IPS DF 6.9 (cell line): ENCODE measurements around the gene DYRK1A.

Experiments
- DNase-seq: peaks from one replicate; pipeline ENCODE4 v3.0.0-alpha.2; 2013; ENCODE audit warnings: low read depth, low spot score
- H3K27ac ChIP-seq: one replicate; pipeline ENCODE4 v1.5.1; 2013; ENCODE audit warnings: low read length, control low read depth
- H3K27me3 ChIP-seq: 2 replicates; pipeline ENCODE4 v1.6.1; 2013; ENCODE audit warnings: mild to moderate bottlenecking, low read length; ENCODE audit not compliant: control insufficient read depth, insufficient read depth
- H3K36me3 ChIP-seq: 2 replicates; pipeline ENCODE4 v1.6.1; 2013; ENCODE audit warnings: low read length; ENCODE audit not compliant: control insufficient read depth, insufficient read depth
- H3K4me1 ChIP-seq: 2 replicates; pipeline ENCODE4 v1.6.1; 2013; ENCODE audit warnings: low read length; ENCODE audit not compliant: control insufficient read depth, insufficient read depth
- H3K4me3 ChIP-seq: 2 replicates; pipeline ENCODE4 v1.5.1; 2013; ENCODE audit warnings: mild to moderate bottlenecking, low read length
- H3K9me3 ChIP-seq: 2 replicates; pipeline ENCODE4 v1.6.1; 2013; ENCODE audit warnings: low read length, inconsistent platforms; ENCODE audit not compliant: control insufficient read depth, insufficient read depth
- WGBS: extraction: QIAGEN DNeasy Blood & Tissue Kit; methylation state at CpG from one replicate; pipeline ENCODE4 v1.1.7; 2013; ENCODE audit warnings: mixed read lengths, missing lambda C conversion rate; ENCODE audit not compliant: insufficient read length, insufficient coverage; 5-methylcytosine and 5-hydroxymethylcytosine counted together

Gene DYRK1A

DNA sequence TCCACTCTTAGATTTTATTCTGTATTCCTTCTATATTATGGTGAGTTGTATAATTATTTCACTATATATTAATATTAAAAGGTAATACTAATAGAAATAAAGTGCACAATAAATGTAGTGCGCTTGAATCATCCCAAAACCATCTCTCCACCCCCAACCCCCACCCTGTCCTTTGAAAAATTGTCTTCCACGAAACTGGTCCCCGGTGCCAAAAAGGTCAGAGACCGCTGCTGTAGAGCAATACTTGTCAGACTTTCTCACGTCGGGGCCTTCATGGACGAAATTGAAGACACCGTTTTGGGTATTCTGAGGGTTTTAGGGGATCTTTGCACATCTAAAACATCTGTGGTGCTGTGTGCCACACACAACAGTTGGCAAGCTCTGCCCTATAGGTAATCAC, 19.6 kb downstream of the DYRK1A start:
- Histone ChIP-seq H3K27me3 (no peaks in the 10 kb centered on the region), H3K4me1 (peaks cover 4% of the 10 kb centered on the region), H3K9me3 (no peaks in the 10 kb centered on the region), H3K4me3 (no peak overlapping the region), H3K27ac (no peak overlapping the region), H3K36me3 (no peaks in the 10 kb centered on the region)
- WGBS = no CpG with 5 or more reads among the region's 8 CpGs
- DNase-seq = no peak

DNA sequence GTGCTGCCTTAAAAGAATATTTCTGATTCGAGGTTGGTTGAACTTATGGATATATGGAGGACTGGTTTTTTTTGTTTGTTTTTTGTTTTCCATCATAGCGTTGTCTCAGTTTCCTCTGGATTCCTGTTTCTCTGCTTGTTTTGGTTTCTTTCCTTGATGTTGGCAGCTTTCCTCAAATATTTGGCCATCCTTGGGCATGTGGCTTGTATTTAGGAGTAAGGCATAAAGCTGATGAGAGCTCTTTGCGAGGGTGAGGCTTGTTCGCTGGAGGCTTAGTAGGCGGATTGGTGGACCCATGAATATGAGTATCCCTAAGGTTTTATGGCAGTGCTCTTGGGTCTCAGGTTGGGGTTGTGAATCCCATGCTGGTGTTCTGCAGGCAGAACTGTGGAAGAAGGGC, 22.9 kb downstream of the DYRK1A start:
- Histone ChIP-seq H3K4me1 (peaks cover 2% of the 10 kb centered on the region; the same call in 1 of the 2 replicates), H3K9me3 (no peaks in the 10 kb centered on the region), H3K27ac (no peak overlapping the region), H3K27me3 (no peaks in the 10 kb centered on the region), H3K4me3 (no peak overlapping the region), H3K36me3 (no peaks in the 10 kb centered on the region)
- WGBS = no CpG with 5 or more reads among the region's 5 CpGs
- DNase-seq = no peak

DNA sequence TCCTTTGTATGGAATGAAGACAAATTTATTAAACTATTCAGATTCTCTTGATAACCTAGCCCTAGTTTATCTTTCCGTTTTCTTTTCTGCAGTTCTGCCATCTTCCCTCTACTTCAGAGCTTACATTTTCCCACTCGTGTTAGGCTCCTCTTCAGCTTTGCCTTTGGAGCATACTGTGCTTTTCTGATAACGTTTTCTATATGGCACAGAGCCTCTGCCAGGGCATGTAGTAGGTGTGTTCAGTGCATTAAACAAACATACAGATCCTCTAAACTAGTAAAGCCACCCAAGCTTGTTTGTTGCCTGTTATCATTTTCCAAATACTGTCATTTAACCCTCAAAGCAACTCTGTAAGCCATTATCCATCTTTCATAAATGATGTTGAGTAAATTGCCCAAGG, 25.1 kb downstream of the DYRK1A start:
- H3K36me3 ChIP-seq = no peaks in the 10 kb centered on the region
- DNase-seq = no peak
- no peaks in the 10 kb centered on the region for H3K27me3 ChIP-seq
- H3K4me3 ChIP-seq = no peak overlapping the region
- H3K27ac ChIP-seq = no peak overlapping the region
- peaks cover 2% of the 10 kb centered on the region; the same call in 1 of the 2 replicates for H3K4me1 ChIP-seq
- WGBS = no CpG with 5 or more reads among the region's 3 CpGs
- H3K9me3 ChIP-seq = no peaks in the 10 kb centered on the region

DNA sequence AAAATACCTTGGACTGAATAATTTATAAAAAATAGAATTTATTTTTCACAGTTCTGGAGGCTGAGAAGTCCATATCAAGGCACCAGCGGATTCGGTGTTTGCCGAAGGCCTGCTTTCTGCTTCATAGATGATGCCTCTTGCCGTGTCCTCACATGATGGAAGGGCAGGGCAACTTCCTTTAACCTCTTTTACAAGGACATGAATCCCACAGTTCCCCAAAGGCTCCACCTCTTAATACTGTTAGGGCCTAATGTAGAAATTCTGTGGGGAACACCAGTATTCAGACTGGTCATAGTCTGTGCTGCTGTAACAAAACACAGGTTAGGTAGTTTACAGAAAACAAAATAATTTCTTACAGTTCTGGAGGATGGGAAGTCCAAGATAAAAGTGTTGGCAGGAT, 25.9 kb downstream of the DYRK1A start:
- Histone ChIP-seq H3K4me1 (peaks cover 3% of the 10 kb centered on the region; the same call in 1 of the 2 replicates), H3K9me3 (no peaks in the 10 kb centered on the region), H3K27ac (no peak overlapping the region), H3K27me3 (no peaks in the 10 kb centered on the region), H3K36me3 (no peaks in the 10 kb centered on the region), H3K4me3 (no peak overlapping the region)
- DNase-seq = no peak
- WGBS = no CpG with 5 or more reads among the region's 4 CpGs

DNA sequence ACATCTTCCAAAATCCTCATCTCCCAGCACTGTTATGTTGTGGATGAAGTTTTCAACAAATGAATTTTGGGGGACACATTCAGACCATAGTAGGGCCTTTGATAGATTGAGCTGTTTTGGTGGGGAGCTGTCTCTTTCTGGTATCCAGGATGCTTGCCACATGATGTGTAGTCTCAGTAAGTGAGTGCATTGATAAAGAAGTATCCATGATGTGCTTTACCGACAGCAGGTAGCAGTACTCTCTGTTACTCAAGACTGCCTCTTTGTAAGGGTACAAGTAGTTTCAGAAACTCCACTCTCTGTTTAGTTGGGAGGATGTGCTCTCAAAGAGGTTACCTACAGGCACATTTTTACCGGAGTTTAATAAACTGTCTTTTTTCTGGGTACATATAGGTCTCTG, 26.5 kb downstream of the DYRK1A start:
- no peak overlapping the region for H3K27ac ChIP-seq
- no peak for DNase-seq
- no peak overlapping the region for H3K4me3 ChIP-seq
- WGBS = no CpG with 5 or more reads among the region's 2 CpGs
- H3K4me1 ChIP-seq = peaks cover 3% of the 10 kb centered on the region; the same call in 1 of the 2 replicates
- no peaks in the 10 kb centered on the region for H3K9me3 ChIP-seq
- H3K27me3 ChIP-seq = no peaks in the 10 kb centered on the region
- no peaks in the 10 kb centered on the region for H3K36me3 ChIP-seq

DNA sequence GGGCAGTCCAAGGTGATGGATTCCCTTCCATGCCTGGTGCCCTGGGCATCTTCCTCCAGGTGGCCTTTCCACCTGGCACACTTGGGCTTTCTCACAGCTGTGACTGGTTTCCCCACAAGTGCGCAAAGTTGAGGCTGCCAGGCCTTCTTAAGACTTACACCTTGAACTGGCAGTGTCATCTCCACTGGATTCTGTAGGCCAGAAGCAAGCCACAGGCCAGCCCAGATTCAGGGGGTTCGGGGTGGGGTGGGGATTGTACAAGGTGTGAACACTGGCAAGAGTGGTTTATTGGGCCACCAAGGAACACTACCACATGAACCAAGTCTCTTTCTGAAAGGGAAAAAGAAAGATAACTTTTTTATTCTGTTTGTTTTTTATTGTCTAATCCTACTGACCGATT, 27.2 kb downstream of the DYRK1A start:
- no peak for DNase-seq

DNA sequence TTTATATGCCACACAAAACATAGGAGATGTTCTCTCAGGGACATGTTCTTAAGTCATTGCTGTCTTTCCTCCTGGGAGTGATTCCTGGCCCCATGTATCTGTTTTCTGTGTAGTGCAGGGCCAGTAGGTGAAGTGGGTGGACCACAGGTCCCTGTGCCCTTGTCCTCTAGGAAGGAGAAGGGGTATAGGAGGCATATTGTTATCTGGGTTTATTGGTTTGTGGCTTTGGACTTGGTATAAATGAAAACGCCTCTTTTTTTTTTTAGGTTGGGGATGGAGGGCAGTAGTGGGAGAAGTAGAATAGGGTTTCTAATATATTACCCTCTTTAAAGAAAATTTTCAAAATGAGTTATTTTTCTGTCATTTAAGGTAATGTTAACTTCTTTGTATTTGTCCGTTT, 29.4 kb downstream of the DYRK1A start:
- Histone ChIP-seq H3K4me1 (peaks cover 3% of the 10 kb centered on the region; the same call in 1 of the 2 replicates), H3K36me3 (no peaks in the 10 kb centered on the region), H3K9me3 (no peaks in the 10 kb centered on the region), H3K27me3 (no peaks in the 10 kb centered on the region), H3K4me3 (no peak overlapping the region), H3K27ac (no peak overlapping the region)
- no CpG with 5 or more reads among the region's 2 CpGs for WGBS
- no peak for DNase-seq

More for the DNA sequence above, 27.2 kb downstream of the DYRK1A start:
- WGBS = no CpG with 5 or more reads among the region's 3 CpGs
- H3K27ac ChIP-seq = no peak overlapping the region
- H3K4me1 ChIP-seq = peaks cover 3% of the 10 kb centered on the region; the same call in 1 of the 2 replicates
- no peaks in the 10 kb centered on the region for H3K36me3 ChIP-seq
- H3K27me3 ChIP-seq = no peaks in the 10 kb centered on the region
- no peaks in the 10 kb centered on the region for H3K9me3 ChIP-seq
- H3K4me3 ChIP-seq = no peak overlapping the region

DNA sequence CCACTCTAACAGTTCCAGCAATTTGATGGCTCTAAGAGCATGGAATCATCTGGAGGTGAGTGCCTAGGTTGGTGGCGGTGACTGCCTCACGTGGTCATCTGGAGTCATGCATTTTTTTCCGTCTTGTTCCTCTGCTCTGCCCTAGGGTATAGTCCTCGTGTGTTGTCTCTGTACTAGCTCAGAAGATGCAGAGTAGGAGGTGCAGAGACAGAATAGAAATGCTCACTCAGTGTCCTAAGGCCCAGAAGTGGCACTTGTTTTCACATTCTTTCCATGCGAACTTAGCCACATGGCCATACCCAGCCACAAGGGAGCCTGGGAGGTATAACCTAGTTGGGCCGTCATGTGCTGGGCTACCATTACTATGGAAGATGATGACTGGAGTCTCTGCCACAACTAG, 30.3 kb downstream of the DYRK1A start:
- no peaks in the 10 kb centered on the region for H3K36me3 ChIP-seq
- H3K9me3 ChIP-seq = no peaks in the 10 kb centered on the region; the same call in 1 of the 2 replicates
- H3K27me3 ChIP-seq = no peaks in the 10 kb centered on the region
- WGBS = no CpG with 5 or more reads among the region's 6 CpGs
- no peak overlapping the region for H3K4me3 ChIP-seq
- no peak for DNase-seq
- H3K4me1 ChIP-seq = peaks cover 3% of the 10 kb centered on the region; the same call in 1 of the 2 replicates
- no peak overlapping the region for H3K27ac ChIP-seq

DNA sequence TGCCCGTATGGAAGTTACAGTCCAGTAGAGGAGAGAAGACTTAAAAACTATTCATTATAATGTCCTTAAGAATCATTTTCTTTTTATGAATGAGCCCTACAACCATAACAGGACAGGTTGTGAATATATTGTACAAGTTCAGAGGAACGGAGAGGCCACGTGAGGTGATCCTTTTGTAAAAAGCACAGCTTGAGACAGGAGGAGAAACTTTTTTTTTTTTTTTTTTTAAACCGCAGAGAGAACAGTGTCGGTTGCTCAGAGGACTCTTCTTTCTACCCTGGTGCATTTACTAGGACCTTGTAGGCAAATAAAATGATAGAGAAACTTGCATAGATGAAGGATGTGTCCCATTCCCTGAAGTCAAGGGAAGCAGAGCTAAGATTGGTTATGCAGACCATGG, 32.1 kb downstream of the DYRK1A start:
- no peaks in the 10 kb centered on the region for H3K36me3 ChIP-seq
- H3K9me3 ChIP-seq = no peaks in the 10 kb centered on the region; the same call in 1 of the 2 replicates
- H3K4me1 ChIP-seq = peaks cover 3% of the 10 kb centered on the region; the same call in 1 of the 2 replicates
- no peaks in the 10 kb centered on the region for H3K27me3 ChIP-seq
- no peak overlapping the region for H3K4me3 ChIP-seq
- DNase-seq = no peak
- no peak overlapping the region for H3K27ac ChIP-seq
- no CpG with 5 or more reads among the region's 5 CpGs for WGBS

DNA sequence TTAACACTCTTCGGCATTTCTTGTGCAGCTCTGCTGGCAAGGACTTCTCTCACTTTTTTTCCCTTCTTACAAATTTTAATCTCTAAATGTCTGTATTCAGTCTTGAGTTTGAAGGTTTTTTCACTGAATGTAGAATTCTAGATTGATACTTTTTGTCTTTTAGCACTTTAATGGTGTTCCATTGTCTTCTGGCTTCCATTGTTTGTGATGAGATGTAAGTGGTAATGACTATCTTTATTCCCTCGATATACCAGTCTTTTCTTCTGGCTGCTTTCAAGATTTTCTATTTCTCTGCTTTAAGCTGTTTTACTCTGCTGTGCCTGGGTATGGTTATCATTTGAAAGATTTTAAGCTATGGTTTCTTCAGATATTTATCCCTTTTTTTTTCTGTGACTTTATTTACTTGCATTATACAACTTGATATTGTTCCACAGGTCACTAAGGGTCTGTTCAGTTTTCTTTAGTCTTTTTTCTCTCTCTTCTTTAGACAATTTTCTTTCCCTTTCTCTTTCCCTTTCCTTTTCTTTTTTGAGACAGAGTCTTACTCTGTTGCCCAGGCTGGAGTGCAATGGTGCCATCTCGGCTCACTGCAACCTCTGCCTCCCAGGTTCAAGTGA, 35.8 kb downstream of the DYRK1A start:
- Histone ChIP-seq H3K4me3 (no peak overlapping the region), H3K4me1 (no peaks in the 10 kb centered on the region), H3K9me3 (no peaks in the 10 kb centered on the region; the same call in 1 of the 2 replicates), H3K27ac (no peak overlapping the region), H3K36me3 (no peaks in the 10 kb centered on the region), H3K27me3 (no peaks in the 10 kb centered on the region)
- WGBS = no CpG with 5 or more reads among the region's 3 CpGs
- DNase-seq = no peak

DNA sequence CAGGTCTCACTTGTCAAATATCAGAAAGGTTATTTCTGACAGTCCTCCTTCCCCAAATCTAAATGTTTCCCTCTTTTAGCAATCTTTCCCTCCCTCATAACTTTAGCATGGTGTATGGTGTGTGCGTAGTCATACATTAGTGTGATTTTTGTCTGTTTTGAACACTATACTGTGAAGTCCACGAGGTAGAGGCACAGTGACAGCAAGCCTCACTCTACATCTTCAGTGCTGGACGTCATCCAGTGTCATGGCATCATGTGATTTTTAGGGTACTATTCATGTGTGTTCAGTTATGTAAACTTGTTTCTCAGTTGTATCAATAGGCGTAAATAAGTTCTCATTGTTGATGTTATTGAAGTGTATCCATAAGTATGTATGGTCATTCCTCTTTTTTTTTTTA, 39.1 kb downstream of the DYRK1A start:
- Histone ChIP-seq H3K36me3 (no peaks in the 10 kb centered on the region; the same call in 1 of the 2 replicates), H3K27me3 (no peaks in the 10 kb centered on the region), H3K27ac (no peak overlapping the region), H3K9me3 (no peaks in the 10 kb centered on the region; the same call in 1 of the 2 replicates), H3K4me1 (0 out of 2 replicates have a peak, but pooled peaks cover 1% of the 10 kb centered on the region), H3K4me3 (no peak overlapping the region)
- no peak for DNase-seq
- WGBS = no CpG with 5 or more reads among the region's 4 CpGs
